Effector CD8-positive, alpha-beta T cell (primary cell): ENCODE data around the gene SPDYA.
A peak's percentile ranks its signal among the peaks of the same experiment; 100 is the strongest.
"Not testable (repeated sequence)": the region's sequence is repeated elsewhere in the genome, so short reads cannot be mapped to it uniquely, and the experiment has no call there.

Source experiments
- DNase-seq: peaks from one replicate; lab custom pipeline; 2025; lab: John Stamatoyannopoulos, UW
- total RNA-seq, 4 experiments: gene quantifications; one replicate each; lab custom pipeline; 2026; lab: John Stamatoyannopoulos, UW

The SPDYA gene
- 0 to 0.39 (median 0.31) reads per million in 4 experiments for total RNA-seq

- DNase-seq = peak; percentile 68
Measured at GRCh38 chr2:28810384-28811285, at the start of gene SPDYA. TSS of gene SPDYA (plus strand) at chr2:28810834. CDS start at chr2:28816015, 5,181 bp downstream.

DNA sequence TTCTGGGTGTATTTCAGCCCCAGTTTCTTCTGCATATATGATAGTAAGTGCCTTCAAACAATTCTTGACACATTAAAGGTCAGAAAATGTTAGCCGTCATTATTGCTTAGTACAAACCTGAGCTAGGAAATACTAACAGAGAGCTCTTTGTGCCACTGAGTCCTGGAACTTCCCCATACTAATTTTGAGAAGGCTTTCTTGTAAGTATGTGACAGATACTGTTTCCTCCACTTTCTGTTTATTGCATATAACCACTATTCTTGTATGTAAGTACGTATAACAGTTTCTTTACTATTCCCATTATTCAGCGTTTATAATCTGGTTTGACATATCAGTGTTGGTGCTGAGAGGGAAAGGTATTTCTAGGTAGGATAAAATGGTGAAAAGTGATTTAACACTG, 49.2 kb upstream of the SPDYA start:
- DNase-seq = no peak

DNA sequence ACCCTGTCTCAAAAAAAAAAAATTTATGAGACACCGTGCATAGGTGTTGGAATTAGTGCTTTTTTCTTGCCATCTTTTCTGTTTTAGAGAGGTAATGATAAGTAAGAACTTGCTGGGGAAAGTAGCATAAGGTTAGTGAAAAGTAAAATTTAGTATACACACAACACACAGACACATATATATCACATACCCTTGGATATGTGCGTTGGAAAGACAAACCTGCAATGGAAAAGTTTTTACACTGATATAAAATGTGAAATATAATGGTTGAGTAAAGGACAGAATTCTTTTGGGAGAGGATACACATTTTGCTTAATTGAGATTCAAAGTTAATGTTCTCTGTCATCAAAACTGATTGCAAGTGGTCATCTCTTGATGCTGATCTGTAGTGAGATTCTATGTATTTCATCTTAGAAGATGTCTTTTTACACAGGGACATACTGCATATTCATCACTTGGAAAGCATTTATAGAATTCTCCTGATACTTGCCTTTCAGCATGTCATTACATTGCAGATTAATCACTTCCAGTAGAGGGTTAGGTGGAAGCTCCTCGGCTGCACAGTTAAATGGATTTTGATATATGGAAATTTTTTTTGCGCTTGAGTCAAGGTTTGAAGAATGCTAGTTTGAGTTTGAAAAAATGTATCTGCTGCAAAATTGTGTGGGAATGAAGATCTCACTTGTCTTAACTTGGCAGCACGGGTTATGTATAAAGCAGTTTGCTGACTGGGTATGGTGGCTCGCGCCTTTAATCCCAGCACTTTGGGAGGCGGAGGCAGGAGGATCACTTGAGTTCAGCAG, 45.5 kb upstream of the SPDYA start:
- no peak for DNase-seq

- DNase-seq = no peak
Measured at GRCh38 chr2:28766070-28766469, 44.6 kb upstream of the SPDYA start.

DNA sequence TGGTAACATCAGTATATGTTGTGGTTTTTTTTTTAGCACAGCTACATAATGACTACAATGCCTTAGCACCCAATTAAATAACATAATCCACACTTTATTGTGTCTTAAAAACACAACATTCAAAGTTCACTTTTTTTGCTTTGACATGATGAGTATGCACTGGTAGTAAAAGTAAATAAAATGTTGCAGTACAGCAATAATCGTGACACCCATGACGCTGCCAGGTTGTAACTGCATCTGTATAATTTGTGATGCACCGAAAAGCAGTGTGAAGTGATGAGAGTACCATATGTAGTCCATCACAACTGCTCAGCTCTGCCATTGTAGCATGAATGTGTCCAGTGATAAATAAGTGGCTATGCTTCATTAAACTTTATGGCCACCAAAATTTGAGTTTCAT, 43.3 kb upstream of the SPDYA start:
- DNase-seq = no peak

- DNase-seq = no peak
Measured at GRCh38 chr2:28768422-28768821, 42.2 kb upstream of the SPDYA start.

GRCh38 chr2:28768952-28769351, 41.7 kb upstream of the SPDYA start:
- no peak for DNase-seq

GRCh38 chr2:28772351-28772750, 38.3 kb upstream of the SPDYA start:
- no peak for DNase-seq

DNA sequence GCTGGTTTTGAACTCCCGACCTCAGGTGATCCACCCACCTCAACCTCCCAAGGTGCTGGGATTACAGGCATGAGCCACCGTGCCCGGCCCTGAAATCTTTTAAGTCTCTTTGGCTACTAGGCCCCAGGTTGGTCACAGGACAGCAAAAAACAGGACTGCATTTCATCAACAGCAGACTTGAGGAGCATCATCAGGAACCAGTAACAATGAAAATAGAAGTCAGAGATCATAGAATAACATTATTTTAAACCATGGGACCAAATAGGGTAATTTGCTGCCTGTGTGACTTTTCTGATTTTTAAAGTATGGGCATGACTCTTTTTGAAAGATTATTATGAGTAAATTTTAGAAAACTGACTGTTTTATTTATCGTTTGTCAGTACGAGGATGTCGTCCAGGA, 34.2 kb upstream of the SPDYA start:
- DNase-seq = no peak

- DNase-seq = no peak
Measured at GRCh38 chr2:28778392-28778791, 32.2 kb upstream of the SPDYA start.

GRCh38 chr2:28779001-28779400, 31.6 kb upstream of the SPDYA start:
- DNase-seq = no peak

- no peak for DNase-seq
Measured at GRCh38 chr2:28780496-28780895, 30.1 kb upstream of the SPDYA start.

- no peak for DNase-seq
Measured at GRCh38 chr2:28782423-28782822, 28.2 kb upstream of the SPDYA start.

DNA sequence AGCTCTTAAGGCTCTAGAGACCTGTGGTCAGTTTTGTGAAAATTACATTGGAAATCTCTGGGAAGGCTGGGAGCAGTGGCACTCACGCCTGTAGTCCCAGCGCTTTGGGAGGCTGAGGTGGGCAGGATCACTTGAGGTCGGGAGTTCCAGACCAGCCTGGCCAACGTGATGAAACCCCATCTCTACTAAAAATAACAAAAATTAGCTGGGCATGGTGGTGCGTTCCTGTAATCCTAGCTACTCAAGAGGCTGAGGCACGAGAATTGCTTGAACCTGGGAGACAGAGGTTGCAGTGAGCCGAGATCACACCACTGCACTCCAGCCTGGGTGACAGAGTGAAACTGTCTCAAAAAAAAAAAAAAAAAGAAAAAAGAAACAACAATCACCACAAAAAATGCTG, 26.1 kb upstream of the SPDYA start:
- DNase-seq = not testable (repeated sequence)

GRCh38 chr2:28796620-28797019, 14.0 kb upstream of the SPDYA start:
- no peak for DNase-seq

GRCh38 chr2:28801726-28802125, 8.9 kb upstream of the SPDYA start:
- DNase-seq = no peak

GRCh38 chr2:28802975-28803429, 7.6 kb upstream of the SPDYA start:
- DNase-seq = no peak

DNA sequence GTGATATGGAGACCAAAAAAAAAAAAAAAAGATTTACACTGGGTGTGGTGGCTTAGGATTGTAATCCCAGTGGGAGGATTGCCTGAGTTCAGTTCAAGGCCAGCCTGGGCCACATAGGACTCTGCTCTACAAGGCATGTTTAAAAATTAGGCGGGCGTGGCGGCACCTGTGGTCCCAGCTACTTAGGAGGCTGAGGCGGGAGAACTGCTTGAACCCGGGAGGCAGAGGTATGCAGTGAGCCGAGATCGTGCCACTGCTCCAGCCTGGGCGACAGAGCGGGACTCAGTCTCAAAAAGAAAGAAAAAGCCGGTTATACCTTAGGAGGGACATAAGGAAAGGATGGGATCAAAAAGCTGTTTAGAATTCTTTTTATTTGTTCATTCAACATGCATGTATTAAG, 707 bp upstream of the SPDYA start:
- no peak for DNase-seq

DNA sequence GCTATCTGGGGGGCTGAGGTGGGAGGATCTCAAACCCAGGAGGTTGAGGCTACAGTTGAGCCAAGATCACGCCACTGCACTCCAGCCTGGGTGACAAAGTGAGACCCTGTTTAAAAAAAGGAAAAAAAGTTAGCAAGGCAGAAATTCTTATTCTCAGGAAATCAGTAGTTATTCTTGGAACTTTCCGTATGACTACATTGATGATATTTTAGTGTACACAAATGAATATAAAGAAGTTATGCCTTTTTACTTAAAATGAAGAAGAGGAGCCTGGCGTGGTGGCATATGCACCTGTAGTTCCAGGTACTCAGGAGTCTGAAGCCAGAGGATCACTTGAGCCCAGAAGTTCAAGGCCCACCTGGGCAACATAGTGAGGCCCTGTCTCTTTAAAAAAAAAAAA, 7.4 kb downstream of the SPDYA start:
- no peak for DNase-seq

DNA sequence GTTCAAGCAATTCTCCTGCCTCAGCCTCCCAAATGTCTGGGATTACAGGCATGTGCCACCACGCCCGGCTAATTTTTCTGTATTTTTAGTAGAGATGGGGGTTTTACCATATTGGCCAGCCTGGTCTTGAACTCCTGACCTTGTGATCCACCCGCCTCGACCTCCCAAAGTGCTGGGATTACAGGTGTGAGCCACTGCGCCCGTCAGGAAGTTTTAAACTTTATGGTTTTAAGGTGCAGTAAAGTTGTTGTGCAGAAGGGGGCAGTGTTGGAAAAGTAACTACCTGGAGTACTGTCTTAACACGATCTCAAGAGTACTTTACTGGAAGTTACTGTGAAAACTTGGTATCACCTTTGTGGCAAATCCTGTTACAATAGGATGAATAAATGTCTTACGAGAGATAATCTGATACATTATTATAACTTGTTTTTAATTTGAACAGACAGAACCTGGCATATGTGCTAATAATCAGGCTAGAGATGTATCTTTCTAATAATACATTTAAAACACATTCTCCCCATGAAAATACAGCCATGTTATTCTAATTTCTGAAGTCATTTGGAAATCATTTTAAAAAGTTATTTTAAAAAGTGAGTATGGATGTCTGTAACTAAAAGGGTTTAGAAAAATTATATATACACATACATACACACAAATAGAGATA, 10.8 kb downstream of the SPDYA start:
- peak; percentile 29 for DNase-seq

DNA sequence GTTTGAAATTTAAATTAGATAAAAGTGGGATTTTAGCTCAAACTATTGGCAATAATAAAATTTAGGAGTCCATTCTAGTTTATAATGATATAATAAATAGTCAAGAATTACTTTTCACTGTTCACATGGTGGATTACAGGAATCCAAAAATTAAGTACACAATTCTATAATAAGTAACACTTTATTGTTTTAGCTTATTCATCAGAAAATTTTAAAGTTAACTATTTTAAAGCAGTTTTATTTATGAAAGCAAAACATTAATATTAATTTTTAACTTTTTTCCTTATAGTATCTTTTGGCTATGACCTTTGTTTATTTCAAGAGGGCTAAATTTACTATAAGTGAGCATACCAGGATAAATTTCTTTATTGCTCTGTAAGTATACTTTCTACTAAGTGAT, 11.4 kb downstream of the SPDYA start:
- DNase-seq = no peak

- no peak for DNase-seq
Measured at GRCh38 chr2:28824207-28824606, 13.6 kb downstream of the SPDYA start.
